PFSK-1 (cell line): ENCODE data around the gene ATF7.

Source experiments
- FOXP2 ChIP-seq: optimal IDR thresholded peaks from 2 replicates; pipeline ENCODE3; 2011; ENCODE audit warnings: borderline replicate concordance, control low read depth, inconsistent platforms; ENCODE audit not compliant: insufficient read depth; ENCODE audit errors: extremely low read length, extremely low read depth
- POLR2AphosphoS5 ChIP-seq: IDR thresholded peaks from 2 replicates; pipeline ENCODE4 v1.6.1; 2012; ENCODE audit warnings: low read depth, mild to moderate bottlenecking, control low read depth, low read length, moderate library complexity
- SIN3A ChIP-seq: IDR thresholded peaks from 2 replicates; pipeline ENCODE4 v1.6.1; 2012; ENCODE audit warnings: mild to moderate bottlenecking, low read length, moderate library complexity, borderline replicate concordance; ENCODE audit not compliant: insufficient read depth
- TAF1 ChIP-seq: IDR thresholded peaks from 2 replicates; pipeline ENCODE4 v1.6.1; 2012; ENCODE audit warnings: low read length, control low read depth, borderline replicate concordance; ENCODE audit not compliant: insufficient read depth
- TF ChIP-seq, protein P1 (sequence below), 2 experiments: IDR thresholded peaks; 2 replicates each; pipeline versions ENCODE4 v1.6.1 to v1.8.0; 2011 to 2012; ENCODE audit warnings: low read depth in 2 of 2, low read length in 2 of 2, control low read depth in 1 of 2, inconsistent platforms in 1 of 2, mild to moderate bottlenecking in 1 of 2, moderate library complexity in 1 of 2; ENCODE audit not compliant: insufficient read depth in 1 of 2

The ATF7 gene

DNA sequence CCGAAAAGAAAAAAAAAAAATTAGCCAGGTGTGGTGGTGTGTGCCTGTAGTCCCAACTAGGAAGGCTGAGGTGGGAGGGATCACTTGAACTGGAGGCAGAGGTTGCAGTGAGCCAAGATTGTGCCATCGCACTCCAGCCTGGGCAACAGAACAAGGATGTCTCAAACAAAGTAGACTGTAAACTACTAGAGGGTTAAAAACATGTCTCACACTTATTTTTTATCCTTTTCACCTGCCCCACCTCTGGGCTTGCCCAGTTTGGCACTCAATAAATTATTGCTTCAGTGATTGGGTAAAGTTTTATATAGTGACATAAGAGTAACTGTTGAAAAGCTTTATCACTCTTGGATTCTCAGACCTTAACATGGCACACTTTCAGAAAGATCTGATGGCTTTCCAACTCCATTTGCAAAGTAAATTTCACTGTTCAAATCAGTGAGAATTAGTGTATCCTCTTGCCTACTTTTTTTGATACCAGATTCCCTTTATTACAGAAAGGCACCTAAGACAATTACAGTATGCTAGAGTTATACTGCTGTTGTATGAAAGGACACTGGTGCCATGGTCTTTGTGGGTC is 62.6 kb downstream of the ATF7 start:
- TF ChIP-seq POLR2AphosphoS5 (no peak), FOXP2 (no peak)
- TF ChIP-seq, protein P1, sequence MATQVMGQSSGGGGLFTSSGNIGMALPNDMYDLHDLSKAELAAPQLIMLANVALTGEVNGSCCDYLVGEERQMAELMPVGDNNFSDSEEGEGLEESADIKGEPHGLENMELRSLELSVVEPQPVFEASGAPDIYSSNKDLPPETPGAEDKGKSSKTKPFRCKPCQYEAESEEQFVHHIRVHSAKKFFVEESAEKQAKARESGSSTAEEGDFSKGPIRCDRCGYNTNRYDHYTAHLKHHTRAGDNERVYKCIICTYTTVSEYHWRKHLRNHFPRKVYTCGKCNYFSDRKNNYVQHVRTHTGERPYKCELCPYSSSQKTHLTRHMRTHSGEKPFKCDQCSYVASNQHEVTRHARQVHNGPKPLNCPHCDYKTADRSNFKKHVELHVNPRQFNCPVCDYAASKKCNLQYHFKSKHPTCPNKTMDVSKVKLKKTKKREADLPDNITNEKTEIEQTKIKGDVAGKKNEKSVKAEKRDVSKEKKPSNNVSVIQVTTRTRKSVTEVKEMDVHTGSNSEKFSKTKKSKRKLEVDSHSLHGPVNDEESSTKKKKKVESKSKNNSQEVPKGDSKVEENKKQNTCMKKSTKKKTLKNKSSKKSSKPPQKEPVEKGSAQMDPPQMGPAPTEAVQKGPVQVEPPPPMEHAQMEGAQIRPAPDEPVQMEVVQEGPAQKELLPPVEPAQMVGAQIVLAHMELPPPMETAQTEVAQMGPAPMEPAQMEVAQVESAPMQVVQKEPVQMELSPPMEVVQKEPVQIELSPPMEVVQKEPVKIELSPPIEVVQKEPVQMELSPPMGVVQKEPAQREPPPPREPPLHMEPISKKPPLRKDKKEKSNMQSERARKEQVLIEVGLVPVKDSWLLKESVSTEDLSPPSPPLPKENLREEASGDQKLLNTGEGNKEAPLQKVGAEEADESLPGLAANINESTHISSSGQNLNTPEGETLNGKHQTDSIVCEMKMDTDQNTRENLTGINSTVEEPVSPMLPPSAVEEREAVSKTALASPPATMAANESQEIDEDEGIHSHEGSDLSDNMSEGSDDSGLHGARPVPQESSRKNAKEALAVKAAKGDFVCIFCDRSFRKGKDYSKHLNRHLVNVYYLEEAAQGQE (IDR thresholded peaks at IDR 0.05; ENCODE audit: insufficient read depth in 1 of 2, low read depth in 2 of 2, low read length in 2 of 2) = no peak

DNA sequence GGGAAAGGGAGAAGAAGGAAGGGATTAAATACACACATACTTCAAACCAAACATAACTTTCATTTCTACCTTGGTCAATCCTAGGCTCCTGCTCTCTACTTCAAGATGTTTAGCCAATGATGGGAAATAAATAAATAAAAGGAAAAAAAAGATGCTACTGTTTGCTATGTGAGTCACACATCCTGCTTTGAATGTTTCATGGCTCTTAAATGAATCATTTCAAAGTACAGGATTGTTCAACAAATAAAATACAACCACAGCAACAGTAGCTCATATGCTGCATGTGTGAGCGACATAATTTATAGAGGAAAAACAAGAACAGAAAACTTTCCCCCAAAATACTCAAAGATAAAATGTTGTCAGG is 64.6 kb downstream of the ATF7 start:
- TF ChIP-seq TAF1 (no peak), POLR2AphosphoS5 (no peak), FOXP2 (no peak), SIN3A (no peak)
- TF ChIP-seq, protein P1 (IDR thresholded peaks at IDR 0.05; ENCODE audit: insufficient read depth in 1 of 2, low read depth in 2 of 2, low read length in 2 of 2) = no peak

DNA sequence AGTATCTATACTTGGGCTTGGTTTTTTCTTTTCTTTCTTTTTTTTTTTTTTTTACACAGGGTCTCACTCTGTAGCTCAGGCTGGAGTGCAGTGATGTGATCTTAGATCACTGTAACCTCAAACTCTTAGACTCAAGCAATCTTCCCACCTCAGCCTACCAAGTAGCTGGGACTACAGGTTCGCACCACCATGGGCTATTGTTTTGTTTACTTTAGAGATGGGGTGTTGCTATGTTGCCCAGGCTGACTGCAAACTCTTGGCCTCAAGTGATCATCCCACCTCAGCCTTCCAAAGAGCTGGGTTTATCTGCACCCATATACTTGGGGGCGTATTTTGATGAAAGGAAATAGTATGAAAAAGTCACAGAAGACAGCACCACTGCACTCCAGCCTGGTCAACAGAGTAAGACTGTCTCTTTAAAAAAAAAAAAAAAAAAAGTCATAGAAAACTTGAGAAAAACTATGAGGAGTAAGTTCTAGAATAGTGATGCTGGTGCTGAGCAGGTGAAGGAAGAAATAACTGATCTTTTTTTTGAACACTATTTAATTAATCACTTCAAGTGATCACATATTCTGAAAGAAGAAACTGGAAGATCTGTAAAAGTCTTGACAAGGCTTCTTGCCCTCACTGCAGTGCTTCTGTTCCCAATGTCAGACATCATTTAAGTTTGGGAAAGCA is 65.1 kb downstream of the ATF7 start:
- no peak for TF ChIP-seq FOXP2
- no peak for TF ChIP-seq TAF1
- no peak for TF ChIP-seq SIN3A
- no peak for TF ChIP-seq POLR2AphosphoS5
- TF ChIP-seq, protein P1 (IDR thresholded peaks at IDR 0.05; ENCODE audit: insufficient read depth in 1 of 2, low read depth in 2 of 2, low read length in 2 of 2) = no peak

DNA sequence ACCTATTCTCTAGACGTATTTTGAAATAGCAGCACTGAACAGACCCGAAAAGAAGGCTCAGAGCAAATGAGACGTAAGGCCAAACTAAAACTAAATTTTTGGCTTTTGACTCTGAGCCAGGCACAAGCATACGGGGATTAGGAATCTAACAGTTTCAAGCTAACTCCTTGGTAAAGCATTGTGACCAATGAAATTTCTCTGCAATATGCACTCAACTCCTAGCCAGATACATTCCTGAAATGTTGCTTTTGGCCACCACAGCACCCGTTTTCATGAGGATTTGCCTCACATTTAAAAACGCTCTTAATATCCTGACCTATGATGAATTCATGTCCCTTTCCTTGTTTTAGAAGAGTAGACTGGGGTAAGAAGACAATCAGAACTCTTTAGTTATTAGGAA is 65.8 kb downstream of the ATF7 start:
- TF ChIP-seq FOXP2 = no peak

DNA sequence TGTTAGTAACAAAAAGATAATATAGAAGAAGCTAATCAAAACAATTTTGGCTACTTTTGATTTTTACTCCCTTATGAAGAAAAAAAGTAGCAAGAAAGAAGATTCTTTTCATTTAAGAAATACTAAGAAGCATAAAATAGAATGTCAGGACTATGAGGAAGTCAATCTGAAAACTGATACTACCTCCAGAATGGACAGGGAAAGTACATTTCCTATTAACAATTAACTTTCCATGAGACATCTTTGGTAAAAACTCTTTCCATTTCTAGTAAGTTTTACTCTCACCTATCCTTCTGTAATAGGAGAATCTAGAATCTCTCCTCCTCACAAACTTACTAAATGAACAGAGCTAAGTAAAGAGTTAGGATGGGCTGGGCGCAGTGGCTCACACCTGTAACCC is 67.6 kb downstream of the ATF7 start:
- no peak for TF ChIP-seq TAF1
- TF ChIP-seq FOXP2 = no peak
- TF ChIP-seq SIN3A = no peak
- TF ChIP-seq, protein P1 (IDR thresholded peaks at IDR 0.05; ENCODE audit: insufficient read depth in 1 of 2, low read depth in 2 of 2, low read length in 2 of 2) = no peak
- TF ChIP-seq POLR2AphosphoS5 = no peak
